Measurements from ENCODE around the gene CHST11. TPM values are rescaled to one million over a fixed set of nuclear protein-coding genes. Genes with fewer than 3 reads are reported as not detected.

CHST11 gene
- total and polyA plus RNA-seq, 10 of the 15 experiments (the other 5 are each of a cell fraction or from before 2014, with no cell fraction given) = 1.9 to 38.1 (median 17.2) TPM

DNA sequence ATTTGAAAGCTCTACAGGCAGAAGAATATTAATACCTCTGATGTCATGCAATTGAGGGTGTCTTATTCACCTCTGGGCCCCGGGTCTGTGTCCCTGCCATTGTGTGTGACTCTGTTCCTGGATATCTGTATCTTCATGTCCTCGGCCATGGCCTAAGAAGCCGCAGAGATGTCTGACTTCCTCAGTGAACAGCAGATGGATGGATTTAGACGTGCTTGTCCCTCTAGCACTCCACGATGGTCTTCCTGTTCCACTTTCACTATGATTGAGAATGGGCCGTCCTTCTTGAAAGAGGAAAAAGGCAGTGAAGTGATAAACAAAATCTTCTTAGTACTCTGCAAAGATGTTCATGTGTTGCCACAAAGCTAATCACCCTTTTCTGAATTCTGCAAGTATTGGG is 283.9 kb downstream of the CHST11 start (continued):
- TF ChIP-seq NBN (IDR thresholded peaks at IDR 0.05) (no peak), LARP7 (IDR thresholded peaks at IDR 0.05) (no peak), NFIC (IDR thresholded peaks at IDR 0.05; ENCODE audit: low read depth, low read length) (peak; percentile 62; the same call in 1 of the 2 replicates), SIN3A (IDR thresholded peaks at IDR 0.05; ENCODE audit: low read depth, low read length) (no peak), CBFB (IDR thresholded peaks at IDR 0.05; ENCODE audit: low read depth) (no peak), YBX1 (IDR thresholded peaks at IDR 0.05) (no peak), CHD4 (IDR thresholded peaks at IDR 0.05) (no peak), E2F8 (IDR thresholded peaks at IDR 0.05; ENCODE audit: low read depth, partially characterized antibody) (no peak), MTA3 (IDR thresholded peaks at IDR 0.05; ENCODE audit: borderline replicate concordance, low read length) (peak; percentile 56; the same call in 1 of the 2 replicates), MEF2A (IDR thresholded peaks at IDR 0.05; ENCODE audit: insufficient read depth, low read depth, low read length) (0 out of 2 replicates have a peak, but pooled peaks have one; percentile 14), MYB (IDR thresholded peaks at IDR 0.05; ENCODE audit: borderline replicate concordance, low read depth, low read length) (no peak), ZZZ3 (IDR thresholded peaks at IDR 0.05; ENCODE audit: control insufficient read depth, insufficient read length, low read depth) (no peak), PRDM15 (CRISPR knock-in tag; IDR thresholded peaks at IDR 0.05) (no peak), MXI1 (IDR thresholded peaks at IDR 0.05; ENCODE audit: low read depth, low read length) (peak; percentile 38; the same call in 1 of the 2 replicates)
- TF ChIP-seq, protein P1, sequence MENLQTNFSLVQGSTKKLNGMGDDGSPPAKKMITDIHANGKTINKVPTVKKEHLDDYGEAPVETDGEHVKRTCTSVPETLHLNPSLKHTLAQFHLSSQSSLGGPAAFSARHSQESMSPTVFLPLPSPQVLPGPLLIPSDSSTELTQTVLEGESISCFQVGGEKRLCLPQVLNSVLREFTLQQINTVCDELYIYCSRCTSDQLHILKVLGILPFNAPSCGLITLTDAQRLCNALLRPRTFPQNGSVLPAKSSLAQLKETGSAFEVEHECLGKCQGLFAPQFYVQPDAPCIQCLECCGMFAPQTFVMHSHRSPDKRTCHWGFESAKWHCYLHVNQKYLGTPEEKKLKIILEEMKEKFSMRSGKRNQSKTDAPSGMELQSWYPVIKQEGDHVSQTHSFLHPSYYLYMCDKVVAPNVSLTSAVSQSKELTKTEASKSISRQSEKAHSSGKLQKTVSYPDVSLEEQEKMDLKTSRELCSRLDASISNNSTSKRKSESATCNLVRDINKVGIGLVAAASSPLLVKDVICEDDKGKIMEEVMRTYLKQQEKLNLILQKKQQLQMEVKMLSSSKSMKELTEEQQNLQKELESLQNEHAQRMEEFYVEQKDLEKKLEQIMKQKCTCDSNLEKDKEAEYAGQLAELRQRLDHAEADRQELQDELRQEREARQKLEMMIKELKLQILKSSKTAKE (IDR thresholded peaks at IDR 0.05; ENCODE audit: low read depth, poor library complexity, severe bottlenecking) = no peak
- TF ChIP-seq, protein P2, sequence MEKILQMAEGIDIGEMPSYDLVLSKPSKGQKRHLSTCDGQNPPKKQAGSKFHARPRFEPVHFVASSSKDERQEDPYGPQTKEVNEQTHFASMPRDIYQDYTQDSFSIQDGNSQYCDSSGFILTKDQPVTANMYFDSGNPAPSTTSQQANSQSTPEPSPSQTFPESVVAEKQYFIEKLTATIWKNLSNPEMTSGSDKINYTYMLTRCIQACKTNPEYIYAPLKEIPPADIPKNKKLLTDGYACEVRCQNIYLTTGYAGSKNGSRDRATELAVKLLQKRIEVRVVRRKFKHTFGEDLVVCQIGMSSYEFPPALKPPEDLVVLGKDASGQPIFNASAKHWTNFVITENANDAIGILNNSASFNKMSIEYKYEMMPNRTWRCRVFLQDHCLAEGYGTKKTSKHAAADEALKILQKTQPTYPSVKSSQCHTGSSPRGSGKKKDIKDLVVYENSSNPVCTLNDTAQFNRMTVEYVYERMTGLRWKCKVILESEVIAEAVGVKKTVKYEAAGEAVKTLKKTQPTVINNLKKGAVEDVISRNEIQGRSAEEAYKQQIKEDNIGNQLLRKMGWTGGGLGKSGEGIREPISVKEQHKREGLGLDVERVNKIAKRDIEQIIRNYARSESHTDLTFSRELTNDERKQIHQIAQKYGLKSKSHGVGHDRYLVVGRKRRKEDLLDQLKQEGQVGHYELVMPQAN (conservative IDR thresholded peaks at IDR 0.05) = no peak
- TF ChIP-seq, protein P3, sequence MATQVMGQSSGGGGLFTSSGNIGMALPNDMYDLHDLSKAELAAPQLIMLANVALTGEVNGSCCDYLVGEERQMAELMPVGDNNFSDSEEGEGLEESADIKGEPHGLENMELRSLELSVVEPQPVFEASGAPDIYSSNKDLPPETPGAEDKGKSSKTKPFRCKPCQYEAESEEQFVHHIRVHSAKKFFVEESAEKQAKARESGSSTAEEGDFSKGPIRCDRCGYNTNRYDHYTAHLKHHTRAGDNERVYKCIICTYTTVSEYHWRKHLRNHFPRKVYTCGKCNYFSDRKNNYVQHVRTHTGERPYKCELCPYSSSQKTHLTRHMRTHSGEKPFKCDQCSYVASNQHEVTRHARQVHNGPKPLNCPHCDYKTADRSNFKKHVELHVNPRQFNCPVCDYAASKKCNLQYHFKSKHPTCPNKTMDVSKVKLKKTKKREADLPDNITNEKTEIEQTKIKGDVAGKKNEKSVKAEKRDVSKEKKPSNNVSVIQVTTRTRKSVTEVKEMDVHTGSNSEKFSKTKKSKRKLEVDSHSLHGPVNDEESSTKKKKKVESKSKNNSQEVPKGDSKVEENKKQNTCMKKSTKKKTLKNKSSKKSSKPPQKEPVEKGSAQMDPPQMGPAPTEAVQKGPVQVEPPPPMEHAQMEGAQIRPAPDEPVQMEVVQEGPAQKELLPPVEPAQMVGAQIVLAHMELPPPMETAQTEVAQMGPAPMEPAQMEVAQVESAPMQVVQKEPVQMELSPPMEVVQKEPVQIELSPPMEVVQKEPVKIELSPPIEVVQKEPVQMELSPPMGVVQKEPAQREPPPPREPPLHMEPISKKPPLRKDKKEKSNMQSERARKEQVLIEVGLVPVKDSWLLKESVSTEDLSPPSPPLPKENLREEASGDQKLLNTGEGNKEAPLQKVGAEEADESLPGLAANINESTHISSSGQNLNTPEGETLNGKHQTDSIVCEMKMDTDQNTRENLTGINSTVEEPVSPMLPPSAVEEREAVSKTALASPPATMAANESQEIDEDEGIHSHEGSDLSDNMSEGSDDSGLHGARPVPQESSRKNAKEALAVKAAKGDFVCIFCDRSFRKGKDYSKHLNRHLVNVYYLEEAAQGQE (IDR thresholded peaks at IDR 0.05; ENCODE audit: low read depth, low read length) = no peak
